GM12892 (cell line): ENCODE results near the gene GTF2H1.

ENCODE experiments used
- POLR2A ChIP-seq: IDR thresholded peaks from 2 replicates; pipeline ENCODE4 v1.6.1; 2011; ENCODE audit warnings: low read depth, low read length, control low read depth
- POLR2AphosphoS5 ChIP-seq: IDR thresholded peaks from 2 replicates; pipeline ENCODE4 v1.6.1; 2011; ENCODE audit warnings: low read depth, low read length, control low read depth

DNA sequence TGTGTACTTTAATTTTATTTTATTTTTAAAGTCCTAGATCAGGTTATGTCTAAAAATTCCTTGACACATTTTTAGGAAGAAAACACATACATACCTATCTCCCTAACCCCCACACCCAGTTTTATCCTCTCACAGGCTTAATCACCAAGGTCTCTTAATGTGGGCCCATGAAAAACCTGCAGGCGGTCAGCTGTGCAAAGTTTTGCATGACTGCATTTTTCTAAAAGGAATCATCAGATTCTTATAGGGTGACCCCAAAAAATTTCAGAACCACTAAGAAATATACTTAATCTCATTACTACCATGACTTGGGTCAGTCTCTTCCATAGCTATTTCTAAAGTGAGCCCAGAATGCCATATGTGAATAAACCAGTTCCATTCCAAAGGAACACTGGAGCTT lies 36.5 kb upstream of the GTF2H1 start:
- no peak for TF ChIP-seq POLR2AphosphoS5
- TF ChIP-seq POLR2A = no peak
